Daoy (cell line): Measurements from ENCODE around the gene POLR3F. TPM values are rescaled to one million over a fixed set of nuclear protein-coding genes. Genes with fewer than 3 reads are reported as not detected.
A peak's percentile ranks its signal among the peaks of the same experiment; 100 is the strongest.
"Not testable (repeated sequence)": the region's sequence is repeated elsewhere in the genome, so short reads cannot be mapped to it uniquely, and the experiment has no call there.

Source experiments
- DNase-seq: peaks from one replicate; pipeline ENCODE4 v3.0.0-alpha.2; 2015; ENCODE audit warnings: low read depth
- total RNA-seq: library from RNA; depleted of rRNA; stranded (reverse); fragments of >200 nt; shearing (Covaris generic); gene quantifications from 2 replicates; pipeline ENCODE4 v1.2.3, GENCODE V29; 2014; rRNA removed

The POLR3F gene
- total RNA-seq, result 15.9 and 17.4 TPM in 2 replicates

- peak; percentile 96 for DNase-seq
Measured at GRCh38 chr20:18466894-18467730, at the start of gene POLR3F, which contains the start of gene DZANK1. POLR3F (plus strand) TSS chr20:18467390; CDS start chr20:18467507, 117 bp downstream. DZANK1 (minus strand) TSS chr20:18467030; CDS start chr20:18465358, 1,672 bp downstream.

- DNase-seq, result no peak
Measured at GRCh38 chr20:18421608-18422007, 45.6 kb upstream of the POLR3F start.

- no peak for DNase-seq
Measured at GRCh38 chr20:18427214-18427613, 40.0 kb upstream of the POLR3F start.

- peak; percentile 7 for DNase-seq
Measured at GRCh38 chr20:18428490-18429173, 38.6 kb upstream of the POLR3F start.

GRCh38 chr20:18430172-18430826 is 36.9 kb upstream of the POLR3F start:
- no peak for DNase-seq

- DNase-seq, result no peak
Measured at GRCh38 chr20:18431206-18431605, 36.0 kb upstream of the POLR3F start.

- DNase-seq, result no peak
Measured at GRCh38 chr20:18436847-18437246, 30.3 kb upstream of the POLR3F start.

- DNase-seq, result no peak
Measured at GRCh38 chr20:18440403-18440802, 26.8 kb upstream of the POLR3F start.

- peak; percentile 9 for DNase-seq
Measured at GRCh38 chr20:18443886-18444285, 23.3 kb upstream of the POLR3F start.

- DNase-seq, result no peak
Measured at GRCh38 chr20:18456600-18456999, 10.6 kb upstream of the POLR3F start.

GRCh38 chr20:18465536-18466200 is 1.5 kb upstream of the POLR3F start:
- no peak for DNase-seq

GRCh38 chr20:18466574-18466893 is 656 bp upstream of the POLR3F start:
- DNase-seq, result no peak

GRCh38 chr20:18477218-18477617 is 10.0 kb downstream of the POLR3F start:
- no peak for DNase-seq

- DNase-seq, result no peak
Measured at GRCh38 chr20:18477821-18478220, 10.6 kb downstream of the POLR3F start.

GRCh38 chr20:18481596-18481995 is 14.4 kb downstream of the POLR3F start:
- no peak for DNase-seq

- no peak for DNase-seq
Measured at GRCh38 chr20:18488301-18488700, 21.1 kb downstream of the POLR3F start.

- no peak for DNase-seq
Measured at GRCh38 chr20:18496042-18496441, 28.9 kb downstream of the POLR3F start.

GRCh38 chr20:18496740-18497592 is 29.8 kb downstream of the POLR3F start, which contains the start of gene RBBP9:
RBBP9 (minus strand) TSS chr20:18497225; CDS start chr20:18497167, 58 bp downstream.
- DNase-seq, result peak; percentile 86

GRCh38 chr20:18497603-18498002 is 30.4 kb downstream of the POLR3F start:
- no peak for DNase-seq

GRCh38 chr20:18501672-18502071 is 34.5 kb downstream of the POLR3F start:
- not testable (repeated sequence) for DNase-seq
